ENCODE data around the gene PSMD5. TPM values are rescaled to one million over a fixed set of nuclear protein-coding genes. Genes with fewer than 3 reads are reported as not detected.

Gene PSMD5
- total RNA-seq, 1 donor from 2014 or later: 44.4 TPM

GRCh38 chr9:120767451-120767850, 75.3 kb downstream of the PSMD5 start:
- DNase-seq (ENCODE audit: low read depth): no peak
- Histone ChIP-seq H3K36me3 (ENCODE audit: control insufficient read depth, insufficient read depth, low read length) (no peaks in the 10 kb centered on the region), H3K4me3 (ENCODE audit: low read depth, low read length) (no peak overlapping the region), H3K27me3 (ENCODE audit: control insufficient read depth, insufficient read depth, low read length) (no peaks in the 10 kb centered on the region)
- no peak for TF ChIP-seq CTCF (IDR thresholded peaks at IDR 0.05; ENCODE audit: insufficient read depth, low read length, poor library complexity, severe bottlenecking)

Other genes starting within 250 kb of the PSMD5 start
- gene MEGF9, start 128.5 kb downstream of the PSMD5 start, total RNA-seq: 10.0 and 11.1 TPM in 2 replicates
- gene FBXW2, start 49.5 kb downstream of the PSMD5 start, total RNA-seq: 24.6 and 25.3 TPM in 2 replicates
- 14.9 and 18.5 TPM in 2 replicates for gene PHF19, start 34.3 kb upstream of the PSMD5 start, total RNA-seq
- gene TRAF1, start 83.9 kb upstream of the PSMD5 start, total RNA-seq: 7.5 and 13.2 TPM in 2 replicates
- 0.63 and 0.89 TPM in 2 replicates for gene C5, start 207.4 kb upstream of the PSMD5 start, total RNA-seq
- 6.7 TPM in 2 replicates for gene CNTRL, start 232.0 kb upstream of the PSMD5 start, total RNA-seq